HG03097 (cell line): ENCODE results near the gene CERS6.
"Not testable (repeated sequence)": the region's sequence is repeated elsewhere in the genome, so short reads cannot be mapped to it uniquely, and the experiment has no call there.

ENCODE experiments used
- ATAC-seq: cut with Tn5 transposase; IDR thresholded peaks from one replicate; pipeline ENCODE4 v1.9.1; 2021; ENCODE audit not compliant: unreplicated experiment, low FRiP score

CERS6 gene

GRCh38 chr2:168787782-168788376 is 331.8 kb downstream of the CERS6 start:
- ATAC-seq: no peak

- no peak for ATAC-seq
Observed at GRCh38 chr2:168789776-168790175, 333.7 kb downstream of the CERS6 start.

DNA sequence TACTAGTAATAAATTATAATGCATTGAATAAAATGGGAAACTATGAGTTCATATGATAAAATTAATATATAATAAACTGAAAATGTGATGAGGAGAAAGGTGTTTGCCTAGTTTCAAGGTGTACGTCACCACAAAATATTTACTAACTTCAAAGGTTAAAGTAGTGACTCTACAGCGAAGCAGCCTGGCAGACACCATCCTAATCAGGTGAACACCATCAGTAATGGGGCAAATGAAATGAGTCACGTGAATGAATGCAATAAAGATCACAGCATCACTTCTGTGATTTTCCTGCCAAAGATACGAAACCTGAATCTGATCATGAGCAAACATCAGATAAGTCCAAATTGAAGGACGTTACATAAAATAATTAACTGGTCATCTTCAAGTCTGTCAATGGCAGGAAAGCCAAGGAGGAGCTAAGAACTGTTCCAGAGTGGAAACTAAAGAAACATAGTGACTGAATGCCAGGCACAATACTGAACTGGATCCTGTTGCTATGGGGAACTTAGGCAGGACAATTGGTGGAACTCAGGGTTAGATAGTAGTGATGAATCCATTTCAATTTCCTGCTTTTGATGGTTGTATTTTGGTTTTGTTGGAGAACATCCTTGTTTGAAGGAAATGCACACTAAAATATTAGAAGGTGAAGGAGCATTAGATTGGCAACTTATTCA is 334.3 kb downstream of the CERS6 start:
- ATAC-seq: no peak

- ATAC-seq: not testable (repeated sequence)
Observed at GRCh38 chr2:168791140-168791539, 335.1 kb downstream of the CERS6 start.

GRCh38 chr2:168793596-168793995 is 337.5 kb downstream of the CERS6 start:
- no peak for ATAC-seq

DNA sequence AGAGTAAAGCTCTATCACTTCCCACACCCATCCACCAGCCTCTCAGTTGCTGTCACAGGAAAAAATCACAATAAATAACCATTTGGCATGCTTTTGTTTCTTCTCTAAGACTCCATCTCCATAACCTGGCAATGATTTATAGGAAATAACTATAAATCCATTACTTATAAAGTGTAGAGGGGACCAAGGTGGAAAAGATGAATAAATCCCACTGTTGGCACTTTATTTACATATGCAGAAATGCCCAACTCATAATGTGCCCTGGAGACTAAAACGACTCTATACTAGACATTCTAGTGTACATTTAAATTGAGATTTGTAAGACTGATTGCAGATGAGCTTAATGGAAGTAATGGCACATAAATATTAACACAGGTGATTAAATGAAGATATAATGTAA is 338.9 kb downstream of the CERS6 start:
- no peak for ATAC-seq

DNA sequence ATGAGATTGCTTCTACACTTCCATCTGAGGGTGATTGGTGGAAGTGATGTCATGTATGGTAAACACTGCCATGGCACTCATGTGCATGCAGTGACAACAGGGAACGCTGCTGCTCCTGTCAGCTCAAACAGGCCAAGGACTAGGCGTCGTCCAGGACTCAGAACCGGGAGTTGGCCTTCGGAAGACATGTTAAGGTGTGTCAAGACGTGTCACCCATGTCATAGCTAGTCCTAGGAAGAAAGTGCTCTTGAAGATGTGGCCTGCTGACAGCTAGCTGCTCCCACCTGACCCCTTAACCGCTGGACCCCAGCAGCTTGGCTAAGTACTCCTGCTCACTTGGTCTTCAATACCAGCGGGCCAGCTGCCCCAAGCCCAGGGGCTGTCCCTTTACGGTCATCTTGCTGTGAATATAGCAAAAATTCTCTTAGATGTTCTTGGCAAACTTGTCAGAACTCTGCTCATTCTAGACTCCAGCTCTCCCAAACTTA is 340.1 kb downstream of the CERS6 start:
- ATAC-seq: no peak

DNA sequence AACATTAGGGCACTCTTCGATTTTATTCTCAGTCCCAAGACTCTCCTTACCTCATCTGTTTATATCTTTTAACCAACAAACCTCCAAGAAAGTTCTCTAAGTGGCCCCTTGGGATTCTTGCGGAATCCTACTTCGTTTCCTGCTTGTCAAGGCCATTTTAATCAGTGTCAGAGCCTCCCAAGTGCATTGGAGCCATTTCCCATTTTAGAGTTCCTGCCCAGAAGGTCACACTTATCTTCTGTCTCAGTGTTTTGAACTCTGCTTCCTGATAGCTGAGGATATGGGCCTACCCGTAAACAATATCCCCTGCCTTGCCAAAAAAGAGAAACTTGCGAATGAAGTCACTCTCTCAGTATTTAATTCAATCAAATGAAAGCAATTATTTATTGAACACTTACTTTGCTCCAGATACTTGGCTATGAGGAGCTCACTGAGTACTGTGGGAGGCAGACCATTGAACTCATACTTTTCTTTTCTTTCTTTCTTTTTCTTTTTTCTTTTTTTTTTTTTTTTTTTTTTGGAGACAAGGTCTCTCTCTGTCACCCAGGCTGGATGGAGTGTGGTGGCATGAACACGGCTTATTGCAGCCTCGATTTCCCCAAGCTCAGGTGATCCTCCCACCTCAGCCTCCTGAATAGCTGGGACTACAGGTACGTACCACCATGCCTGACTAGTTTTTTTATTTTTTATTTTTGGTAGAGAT is 340.7 kb downstream of the CERS6 start:
- ATAC-seq: no peak

GRCh38 chr2:168797286-168797655 is 341.2 kb downstream of the CERS6 start:
- ATAC-seq: no peak

DNA sequence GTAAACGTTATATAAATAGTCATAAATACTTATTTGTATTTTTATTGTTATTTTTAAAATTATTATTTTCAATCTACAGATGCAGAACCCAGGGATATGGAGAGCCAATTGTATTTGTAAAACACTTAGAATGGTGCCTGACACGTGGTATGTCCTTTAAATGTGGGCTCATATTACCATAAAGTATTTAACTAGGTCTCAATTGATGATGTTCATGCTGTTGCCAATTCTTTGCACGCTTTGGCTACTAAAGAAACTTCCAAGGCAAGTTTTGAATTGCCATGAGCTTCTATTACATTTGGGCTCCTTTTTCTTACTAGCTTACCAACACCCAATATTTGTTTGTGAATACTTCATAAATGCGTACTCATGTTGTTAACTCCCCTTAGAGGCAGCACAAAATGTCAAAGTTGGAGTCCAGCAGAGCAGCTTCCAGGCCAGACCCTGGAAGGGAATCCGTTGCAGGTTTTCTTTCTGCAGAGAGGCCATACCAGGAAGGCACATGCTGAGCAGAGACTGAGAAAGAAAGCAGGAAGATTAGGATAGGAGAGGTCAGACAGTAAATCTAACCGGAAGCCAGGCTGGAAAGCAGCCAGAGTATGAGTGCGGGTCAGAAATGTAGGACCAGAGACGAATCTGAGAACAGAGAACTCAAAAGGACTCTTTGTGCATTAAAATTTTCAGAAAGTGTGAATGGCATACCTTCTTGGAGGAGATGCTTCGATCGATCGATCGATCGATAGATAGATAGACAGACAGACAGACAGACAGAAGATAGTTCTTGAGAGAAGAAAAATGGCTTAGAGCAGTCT is 342.2 kb downstream of the CERS6 start:
- ATAC-seq: no peak

GRCh38 chr2:168798888-168799410 is 342.9 kb downstream of the CERS6 start:
- ATAC-seq: no peak

DNA sequence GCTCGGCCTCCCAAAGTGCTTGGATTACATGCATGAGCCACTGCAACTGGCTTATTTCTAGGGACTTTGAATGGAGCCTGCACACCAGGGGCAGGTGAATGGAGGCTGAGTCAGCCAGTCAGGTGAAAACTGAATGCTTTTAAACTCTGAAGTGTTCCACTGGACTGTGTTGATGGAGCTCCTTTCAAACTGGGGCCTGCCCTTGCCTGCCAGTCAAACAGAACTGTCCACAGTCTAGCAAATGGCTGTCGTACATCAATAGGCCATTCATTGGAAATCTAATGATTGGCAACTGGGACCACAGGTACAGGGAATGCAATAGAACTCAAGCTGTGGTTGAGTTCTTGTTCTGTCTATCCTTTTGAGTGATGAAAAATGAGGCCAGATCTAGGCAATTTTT is 345.4 kb downstream of the CERS6 start:
- no peak for ATAC-seq

GRCh38 chr2:168801961-168802858 is 346.1 kb downstream of the CERS6 start, which contains the start of gene NOSTRIN:
NOSTRIN (plus strand) TSS chr2:168802637; CDS start chr2:168802647, 10 bp downstream.
- ATAC-seq: no peak

DNA sequence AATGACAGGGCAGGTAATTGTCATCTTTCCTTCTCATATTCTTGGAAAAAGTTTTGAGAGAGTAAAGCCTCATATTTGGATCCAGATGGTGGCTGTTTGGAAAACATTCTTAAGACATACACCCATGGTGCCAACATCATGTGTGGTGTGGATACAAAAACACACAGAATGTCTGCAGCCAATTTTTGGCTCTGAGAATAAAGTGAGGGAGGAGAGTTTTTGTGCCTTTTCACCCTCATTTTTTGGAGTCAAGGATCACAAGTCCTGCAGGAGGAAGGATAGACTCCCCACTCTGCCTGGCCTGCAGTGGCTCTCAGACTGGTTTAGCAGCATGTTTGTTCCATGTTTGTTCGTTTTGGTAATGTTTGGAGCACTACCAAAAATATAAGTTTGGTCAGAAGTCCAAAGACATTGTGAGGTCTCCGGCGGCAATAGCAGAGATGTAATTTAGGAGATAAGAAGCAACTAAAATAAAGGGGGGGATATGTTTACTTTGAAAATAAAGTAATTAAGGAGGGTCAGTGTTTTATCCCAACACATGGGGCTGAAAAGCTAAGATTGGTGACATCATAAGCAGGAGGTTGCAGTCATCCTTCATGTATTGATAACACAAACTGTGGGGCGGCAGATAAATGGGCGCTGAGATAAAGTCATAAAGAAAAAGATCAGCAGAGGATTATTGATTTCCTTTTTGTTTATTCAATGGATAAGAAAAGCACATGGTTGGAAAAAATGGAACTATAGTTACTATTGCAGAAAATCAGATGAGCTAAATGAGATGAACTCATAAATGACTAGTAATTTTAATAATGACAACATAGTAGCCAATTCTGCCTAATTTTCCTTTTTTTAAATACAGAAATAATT is 347.0 kb downstream of the CERS6 start:
- ATAC-seq: no peak

DNA sequence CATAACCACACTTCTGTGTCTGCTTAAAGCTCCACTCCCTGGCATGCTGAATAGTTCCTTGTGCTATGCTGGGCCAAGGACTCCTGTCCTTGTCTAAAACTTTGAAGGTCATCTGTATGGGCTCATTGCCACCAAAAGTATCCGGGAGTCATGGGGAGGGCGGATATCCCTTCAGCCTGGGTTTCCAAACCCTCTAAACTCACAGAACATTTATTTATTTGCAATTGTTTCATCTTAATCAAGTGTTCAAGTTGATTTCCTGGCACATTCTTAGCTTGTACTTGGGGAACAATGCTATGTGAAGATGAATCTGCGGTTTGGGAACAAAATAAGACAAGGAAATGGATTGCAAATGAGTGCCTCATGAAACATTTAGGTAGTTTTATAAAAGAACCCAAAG is 348.1 kb downstream of the CERS6 start:
- no peak for ATAC-seq

DNA sequence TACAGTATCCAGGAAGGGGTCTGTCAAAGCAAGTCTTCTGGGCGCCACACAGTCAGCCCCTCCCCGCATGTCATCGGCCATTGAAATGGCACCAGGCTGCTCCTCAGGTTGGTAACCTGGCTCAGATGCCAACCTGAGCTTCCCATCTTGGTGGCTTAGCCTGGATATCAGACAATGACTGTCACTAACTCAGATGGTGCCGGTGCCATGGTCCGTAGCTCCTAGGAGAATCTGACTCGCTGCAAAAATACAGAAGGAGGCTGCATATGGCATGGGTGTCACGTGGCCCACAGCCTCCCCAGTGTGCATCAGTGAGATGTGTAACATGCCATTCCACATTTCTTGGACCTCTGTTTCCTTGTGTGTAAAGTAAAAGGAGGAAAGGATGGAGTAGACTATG is 349.5 kb downstream of the CERS6 start:
- ATAC-seq: no peak

DNA sequence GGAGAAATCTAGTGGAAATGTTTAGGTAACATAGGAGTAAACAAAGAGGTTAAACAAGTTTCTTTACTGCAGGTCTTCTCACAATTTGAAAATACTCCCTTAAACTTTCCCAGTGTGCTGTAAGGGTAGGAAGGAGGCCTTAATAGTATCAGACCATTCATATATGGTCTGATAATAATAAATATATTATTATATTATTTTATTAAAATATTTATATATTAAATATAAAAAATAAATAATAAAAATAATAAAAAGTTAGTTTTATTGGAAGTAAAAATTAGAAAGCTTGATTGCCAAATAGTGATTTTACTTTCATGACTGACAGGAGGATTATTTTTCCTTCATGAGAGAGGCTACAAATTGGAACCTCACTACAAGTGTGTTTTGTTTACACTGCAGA is 353.5 kb downstream of the CERS6 start:
- ATAC-seq: no peak

DNA sequence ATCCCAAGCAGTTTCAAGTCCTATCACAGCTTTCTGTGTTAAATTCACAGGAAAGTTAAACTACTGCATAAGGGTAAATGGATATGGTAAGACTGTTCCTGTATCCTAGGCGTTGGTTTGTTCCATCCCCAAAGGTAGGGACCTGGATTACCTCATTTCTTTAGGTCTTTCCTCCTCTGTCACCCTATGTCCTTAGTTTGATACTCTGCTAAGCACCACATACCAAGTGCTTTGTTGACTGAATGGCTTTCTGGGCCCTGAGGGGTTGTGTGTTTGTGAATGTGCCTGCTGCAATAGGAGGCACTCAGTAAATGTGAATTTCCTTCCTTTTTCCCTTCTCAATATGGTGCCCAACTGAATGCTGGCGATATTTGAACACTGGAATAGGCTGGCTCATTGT is 354.2 kb downstream of the CERS6 start:
- ATAC-seq: no peak

DNA sequence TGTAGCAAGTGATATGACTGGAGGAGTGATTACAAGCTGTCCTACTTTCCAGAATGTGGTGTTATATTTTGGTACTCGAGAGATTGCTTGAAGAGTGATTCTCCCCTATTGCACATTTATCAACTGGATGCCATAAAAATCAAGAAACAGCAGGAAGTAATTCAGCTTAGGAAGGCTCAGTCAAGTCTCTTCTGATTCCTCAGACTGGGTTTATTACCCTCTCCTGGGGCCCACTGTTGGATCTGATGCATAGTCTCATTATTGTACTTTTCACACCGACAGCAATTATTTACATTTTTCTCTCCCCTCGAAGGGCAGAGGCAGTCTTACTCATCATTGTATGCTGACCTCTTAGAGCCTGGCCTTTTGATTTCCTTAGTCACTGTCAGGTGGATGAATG is 355.6 kb downstream of the CERS6 start:
- ATAC-seq: no peak
